ENCODE data around the gene FCER1G.

DNA sequence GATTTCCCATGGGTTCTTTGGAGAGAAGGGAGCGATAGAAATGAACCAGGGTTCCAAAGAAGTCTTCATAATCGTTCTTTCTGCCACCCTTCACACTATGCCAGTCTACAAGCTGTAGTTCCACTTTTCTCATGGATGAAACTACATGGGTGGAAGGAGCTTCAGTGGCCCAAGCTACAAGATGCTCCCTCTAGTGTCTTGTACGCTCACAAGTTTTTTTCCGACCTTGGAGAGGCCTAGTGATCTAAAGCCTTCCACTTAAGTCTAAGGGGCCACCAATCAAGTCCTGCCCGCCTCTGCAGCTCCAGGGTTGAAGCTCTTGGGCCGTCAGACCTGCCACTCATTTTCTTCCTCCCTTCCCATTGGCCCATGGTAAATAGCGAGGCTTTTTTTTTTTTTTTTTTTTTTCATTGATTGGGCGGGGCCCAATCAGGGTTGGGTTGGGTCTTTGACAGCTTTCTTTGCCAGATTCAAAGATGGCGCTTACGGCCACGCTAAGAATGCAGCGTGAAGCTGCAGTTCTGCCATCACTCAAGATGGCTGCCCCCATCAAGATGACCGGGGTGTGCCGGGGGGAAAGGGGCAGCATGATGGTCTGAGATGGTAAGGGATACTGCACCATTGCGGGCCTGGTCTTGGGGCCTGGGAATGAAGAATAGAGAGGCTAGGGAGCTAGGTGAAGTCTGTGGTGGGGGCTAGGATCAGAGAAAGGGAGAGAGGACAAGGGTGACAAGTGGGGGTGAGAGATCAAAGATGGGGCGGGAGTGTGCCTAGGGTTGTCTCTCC is 10.6 kb downstream of the FCER1G start, which contains the start of gene TOMM40L:
- no peak for TF ChIP-seq POLR2A (IDR thresholded peaks at IDR 0.05)
- TF ChIP-seq, protein P1, sequence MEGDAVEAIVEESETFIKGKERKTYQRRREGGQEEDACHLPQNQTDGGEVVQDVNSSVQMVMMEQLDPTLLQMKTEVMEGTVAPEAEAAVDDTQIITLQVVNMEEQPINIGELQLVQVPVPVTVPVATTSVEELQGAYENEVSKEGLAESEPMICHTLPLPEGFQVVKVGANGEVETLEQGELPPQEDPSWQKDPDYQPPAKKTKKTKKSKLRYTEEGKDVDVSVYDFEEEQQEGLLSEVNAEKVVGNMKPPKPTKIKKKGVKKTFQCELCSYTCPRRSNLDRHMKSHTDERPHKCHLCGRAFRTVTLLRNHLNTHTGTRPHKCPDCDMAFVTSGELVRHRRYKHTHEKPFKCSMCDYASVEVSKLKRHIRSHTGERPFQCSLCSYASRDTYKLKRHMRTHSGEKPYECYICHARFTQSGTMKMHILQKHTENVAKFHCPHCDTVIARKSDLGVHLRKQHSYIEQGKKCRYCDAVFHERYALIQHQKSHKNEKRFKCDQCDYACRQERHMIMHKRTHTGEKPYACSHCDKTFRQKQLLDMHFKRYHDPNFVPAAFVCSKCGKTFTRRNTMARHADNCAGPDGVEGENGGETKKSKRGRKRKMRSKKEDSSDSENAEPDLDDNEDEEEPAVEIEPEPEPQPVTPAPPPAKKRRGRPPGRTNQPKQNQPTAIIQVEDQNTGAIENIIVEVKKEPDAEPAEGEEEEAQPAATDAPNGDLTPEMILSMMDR (IDR thresholded peaks at IDR 0.05 in 8 of 11, conservative IDR thresholded peaks at IDR 0.05 in 3 of 11), result peak; percentile 22 to 75 (median 64)
